ENCODE measurements around the gene SH2D3C. TPM values are rescaled to one million over a fixed set of nuclear protein-coding genes. Genes with fewer than 3 reads are reported as not detected.

The SH2D3C gene
- total RNA-seq, 1 donor, result 79.7 TPM

DNA sequence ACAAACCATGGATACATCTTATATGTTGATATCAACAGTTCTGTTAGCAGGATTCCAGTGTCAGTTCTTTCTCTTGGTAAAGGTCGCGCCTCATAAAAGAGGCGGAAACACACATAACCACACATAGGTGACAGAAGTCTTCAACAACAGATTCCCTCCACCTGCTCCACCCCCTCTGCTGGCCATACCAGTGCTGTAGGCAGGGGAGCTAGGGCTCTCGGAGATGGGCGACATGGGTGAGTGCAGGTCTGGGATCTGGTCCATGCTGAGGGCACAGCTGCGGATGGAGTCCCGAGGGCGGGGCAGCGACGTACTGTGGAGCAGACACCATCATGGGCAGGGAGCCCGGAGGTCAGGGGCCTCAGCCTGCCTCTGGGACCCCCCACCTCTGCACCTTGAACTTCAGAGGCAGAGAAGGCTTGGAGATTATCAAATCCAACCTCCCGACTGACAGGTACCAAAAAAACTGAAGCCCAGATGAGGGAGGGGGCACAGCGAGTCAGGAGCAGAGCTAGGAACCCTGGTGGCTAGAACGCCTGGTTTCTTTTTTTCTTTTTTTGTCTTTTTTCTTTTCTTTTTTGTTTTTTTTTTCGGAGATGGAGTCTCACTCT is 31.4 kb downstream of the SH2D3C start:
- DNase-seq (ENCODE audit: low read depth in 2 of 3, low spot score in 2 of 3), result no peak

DNA sequence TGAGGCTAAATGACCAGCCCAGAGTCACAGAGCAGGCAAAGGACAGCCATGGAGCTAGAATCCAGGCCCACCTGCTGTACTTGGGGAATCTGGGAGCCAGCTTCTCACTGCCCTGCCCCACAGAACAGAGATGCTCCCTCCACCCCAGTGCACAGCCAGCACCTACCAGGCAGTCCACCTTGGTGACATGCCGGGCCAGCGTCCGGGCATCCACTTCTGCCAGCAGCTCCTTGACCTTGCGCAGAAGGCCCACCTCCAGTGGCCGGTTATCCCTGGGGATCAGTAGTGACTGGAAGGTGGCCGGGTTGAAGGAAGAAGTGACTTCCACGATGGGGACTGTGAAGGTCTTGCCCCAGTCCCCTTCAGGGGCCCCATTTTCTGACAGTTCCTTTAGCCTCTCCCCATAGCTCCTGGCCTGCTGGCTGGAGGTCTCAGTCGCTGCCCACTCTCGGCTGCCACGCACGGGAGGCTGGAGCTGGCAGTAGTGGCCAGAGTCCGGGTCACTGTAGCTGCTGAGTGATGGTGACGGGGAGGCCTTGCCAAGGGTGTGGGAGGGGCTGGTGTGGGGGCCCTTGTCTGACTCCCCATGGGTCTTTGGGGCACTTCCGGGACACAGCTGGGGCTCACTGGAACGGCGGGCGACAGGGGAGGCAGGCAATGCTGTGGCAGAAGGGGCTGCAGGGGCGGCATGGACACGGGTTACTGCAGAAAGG is 33.9 kb downstream of the SH2D3C start:
- DNase-seq (ENCODE audit: low read depth in 2 of 3, low spot score in 2 of 3), result no peak

DNA sequence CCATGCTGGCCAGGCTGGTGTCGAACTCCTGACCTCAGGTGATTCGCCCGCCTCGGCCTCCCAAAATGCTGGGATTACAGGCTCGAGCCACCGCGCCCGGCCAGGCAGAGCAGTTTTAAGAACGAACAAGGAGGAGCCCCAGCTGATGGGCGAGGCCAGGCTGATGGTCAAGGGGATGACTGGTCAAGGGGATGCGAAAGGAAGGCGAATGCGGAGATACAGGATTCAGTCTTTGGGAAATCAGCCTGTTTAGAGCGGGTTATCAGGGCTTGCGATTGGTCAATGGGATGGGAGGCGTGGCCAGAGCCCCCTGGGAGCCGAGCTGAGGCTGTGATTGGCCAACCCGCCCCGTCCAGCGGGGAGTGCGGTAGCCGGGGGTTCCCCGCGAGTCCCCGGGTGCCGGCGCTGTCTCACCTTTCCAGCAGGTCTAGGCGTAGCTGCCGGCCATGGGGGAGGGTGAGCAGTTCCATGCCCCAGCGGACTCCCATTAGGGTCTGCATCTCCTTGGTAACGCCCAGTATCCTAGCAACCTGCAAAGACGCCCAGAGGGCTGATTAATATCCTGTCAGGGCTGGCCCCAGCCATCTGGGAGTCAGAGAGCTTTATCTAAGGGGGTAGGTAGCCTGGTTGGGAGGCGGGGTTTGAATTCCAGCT is 35.9 kb downstream of the SH2D3C start:
- no peak for DNase-seq (ENCODE audit: low read depth in 2 of 3, low spot score in 2 of 3)

DNA sequence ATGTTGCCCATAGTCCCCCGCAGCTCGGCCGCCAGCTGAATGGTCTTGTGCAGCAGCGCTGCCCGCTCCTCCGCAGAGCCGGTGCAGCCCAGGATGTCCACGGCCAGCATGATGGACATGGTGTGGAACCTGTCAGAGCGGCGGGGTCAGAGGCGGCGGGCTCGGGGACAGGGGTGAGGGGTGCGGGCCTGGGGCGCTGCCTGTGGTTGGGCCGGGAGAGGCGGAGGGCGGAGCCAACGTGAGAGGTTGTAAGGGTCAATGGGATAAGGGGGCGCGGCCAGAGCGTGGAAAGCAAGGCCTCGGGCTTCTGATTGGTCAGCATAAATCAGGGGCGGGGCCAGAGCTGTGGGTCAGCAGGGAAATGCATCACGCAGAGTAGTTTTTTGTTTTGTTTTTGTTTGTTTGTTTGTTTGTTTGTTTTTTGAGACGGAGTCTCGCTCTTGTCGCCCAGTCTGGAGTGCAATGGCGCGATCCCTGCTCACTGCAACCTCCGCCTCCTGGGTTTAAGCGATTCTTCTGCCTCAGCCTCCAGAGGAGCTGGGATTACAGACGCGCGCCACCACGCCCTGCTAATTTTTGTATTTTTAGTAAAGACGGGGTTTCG is 36.5 kb downstream of the SH2D3C start:
- DNase-seq (ENCODE audit: low read depth in 2 of 3, low spot score in 2 of 3), result no peak

DNA sequence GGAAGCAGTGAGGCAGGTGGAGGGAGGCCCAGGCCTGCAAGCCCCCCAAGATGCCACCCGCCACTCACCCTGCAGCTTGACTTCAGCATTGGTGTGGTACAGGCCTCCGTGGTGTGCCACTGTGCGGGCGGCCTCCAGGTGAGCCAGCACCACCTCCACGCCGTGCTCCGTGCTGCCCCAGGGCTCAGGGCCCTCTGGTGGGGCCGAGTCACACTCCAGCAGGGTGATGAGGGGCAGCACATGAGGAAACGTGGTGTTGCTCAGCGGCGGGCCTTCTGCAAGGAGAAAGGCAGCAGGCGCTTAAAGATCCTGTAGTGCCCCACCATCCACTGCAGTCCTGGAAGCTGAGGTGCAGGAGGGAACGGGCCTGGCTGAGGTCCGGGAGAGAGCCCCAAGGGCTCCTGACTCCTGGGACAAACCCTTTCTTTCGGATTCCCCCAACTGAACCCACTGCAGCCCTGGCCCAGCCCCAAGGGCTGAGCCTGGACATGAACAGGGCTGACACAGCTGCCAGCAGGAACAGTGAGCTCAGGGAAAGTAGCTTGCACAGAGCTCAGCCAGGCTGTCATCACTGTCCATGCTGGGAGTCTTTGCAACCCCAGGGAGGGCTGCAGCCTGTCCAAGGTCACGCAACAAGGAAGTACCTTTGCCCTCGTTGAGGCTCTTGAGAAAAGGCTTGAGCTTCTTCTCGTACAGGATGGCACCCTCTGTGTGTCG is 38.7 kb downstream of the SH2D3C start:
- DNase-seq (ENCODE audit: low read depth in 2 of 3, low spot score in 2 of 3), result no peak

DNA sequence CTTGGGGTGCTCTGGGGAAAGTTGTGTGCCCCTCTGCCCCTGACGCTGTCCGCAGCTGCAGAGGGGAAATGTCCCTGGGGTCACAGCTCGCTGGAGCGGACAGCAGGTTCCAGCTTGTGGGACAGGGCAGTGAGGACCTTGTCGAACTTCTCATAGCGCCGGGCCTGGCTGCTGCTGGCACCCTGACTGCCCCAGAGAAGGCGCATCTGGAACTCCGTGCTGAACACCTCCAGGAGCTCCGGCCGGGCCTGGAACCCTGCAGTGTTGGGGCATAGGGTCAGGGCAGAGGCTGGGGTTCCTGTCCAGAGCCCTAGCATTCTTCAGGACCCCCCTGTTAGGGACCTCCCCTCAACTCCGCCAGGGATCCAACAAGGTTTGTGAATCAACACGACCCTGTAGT is 39.8 kb downstream of the SH2D3C start:
- DNase-seq (ENCODE audit: low read depth in 2 of 3, low spot score in 2 of 3), result no peak

DNA sequence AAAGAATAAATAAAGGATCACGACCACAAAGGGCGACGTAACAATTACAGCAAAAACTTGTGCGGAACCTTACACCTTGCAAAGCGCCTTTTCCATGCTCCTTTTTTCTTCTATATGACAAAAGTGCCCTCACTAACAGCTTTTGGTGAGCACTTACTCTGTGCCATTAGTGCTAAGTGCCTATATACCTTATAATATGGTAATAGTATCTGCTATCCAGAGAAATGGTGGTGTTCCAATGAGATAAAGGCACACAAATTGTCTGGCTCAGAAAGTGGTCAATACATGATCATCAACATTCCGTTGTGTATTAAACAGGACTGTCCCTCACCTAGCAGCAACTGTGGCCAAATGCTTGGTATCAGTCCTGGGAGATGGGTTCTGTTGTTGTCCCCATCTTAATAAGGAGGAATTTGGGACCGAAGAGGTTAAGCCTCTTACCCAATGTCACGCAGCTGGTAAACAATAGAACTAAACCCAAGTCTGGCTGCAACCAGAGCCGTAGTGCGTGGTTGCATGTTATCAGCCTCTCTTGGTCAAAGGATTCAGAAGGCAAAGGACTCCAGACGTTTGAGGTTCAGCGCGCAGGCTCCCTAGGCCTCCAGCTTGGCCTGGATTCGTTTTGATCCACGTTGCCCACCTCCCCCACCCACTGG is 42.8 kb downstream of the SH2D3C start:
- DNase-seq (ENCODE audit: low read depth in 2 of 3, low spot score in 2 of 3), result no peak

DNA sequence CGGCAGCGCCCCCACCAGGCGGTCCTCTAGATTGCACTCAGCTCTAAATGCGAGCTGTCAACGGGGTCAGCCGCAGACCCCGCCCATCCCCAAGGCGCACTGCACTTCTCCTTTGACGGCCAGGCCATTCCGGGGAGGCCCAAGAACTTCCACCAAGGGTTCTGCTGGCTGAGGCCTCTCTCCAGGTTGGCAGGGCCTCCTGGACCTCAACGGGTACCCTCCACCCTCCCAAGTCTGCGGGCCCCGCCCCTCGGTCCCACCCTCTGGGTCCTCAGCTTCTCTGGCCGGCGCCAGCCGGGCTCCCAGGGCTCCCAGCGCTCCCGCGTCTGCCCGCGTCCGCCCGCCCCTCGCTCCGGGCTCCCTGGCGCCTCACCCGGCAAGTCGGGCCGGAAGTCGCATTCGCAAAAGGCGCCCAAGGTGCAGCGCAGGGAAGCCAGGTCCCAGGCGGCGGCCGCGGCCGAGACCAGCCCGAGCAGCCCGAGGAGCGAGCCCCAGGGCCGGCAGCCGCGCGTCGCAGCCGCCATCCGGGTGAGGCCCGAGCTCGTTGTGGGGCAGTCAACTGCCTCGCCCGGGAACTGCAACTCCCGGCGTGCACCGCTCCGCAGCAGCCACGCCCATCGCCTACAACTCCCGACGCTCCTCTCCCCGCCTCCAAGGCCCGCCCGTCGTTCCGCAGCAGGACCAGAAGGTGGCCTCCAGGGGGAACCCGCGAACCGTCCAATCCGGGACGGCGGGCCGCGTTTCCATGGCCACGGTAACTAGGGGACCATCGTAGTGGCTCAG is 43.5 kb downstream of the SH2D3C start, which contains the start of gene TOR2A:
Gene TOR2A, minus strand, starts transcription at position 548 of the 783 bp plus-strand sequence. Its CDS starts 24 bp downstream, at position 524.
- peak; percentile 97 to 99 (median 98) for DNase-seq (ENCODE audit: low read depth in 2 of 3, low spot score in 2 of 3)

DNA sequence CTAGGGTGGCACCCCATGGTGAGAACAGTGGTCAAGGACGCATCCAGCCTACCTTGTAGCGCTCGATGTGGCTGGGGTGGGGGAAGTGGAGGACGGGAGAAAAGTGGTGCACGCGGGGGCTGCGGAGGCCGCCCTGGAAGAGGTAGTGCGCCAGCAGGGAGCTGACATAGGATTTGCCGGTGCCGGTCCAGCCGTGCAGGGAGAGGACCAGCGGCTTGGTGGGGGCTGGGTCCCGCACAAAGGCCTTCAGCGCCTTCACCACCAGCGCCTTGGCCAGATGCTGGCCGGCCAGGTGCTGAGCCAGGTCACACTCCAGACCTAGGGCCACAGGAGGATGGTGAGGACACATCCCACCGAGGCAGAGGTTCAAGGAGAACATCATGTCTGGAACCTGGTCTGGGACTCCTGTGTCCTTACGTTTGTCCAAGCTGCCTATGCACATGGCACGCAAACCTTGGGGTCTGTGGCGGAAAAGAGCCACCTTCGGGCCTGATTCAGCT is 44.2 kb downstream of the SH2D3C start:
- DNase-seq (ENCODE audit: low read depth in 2 of 3, low spot score in 2 of 3), result no peak

DNA sequence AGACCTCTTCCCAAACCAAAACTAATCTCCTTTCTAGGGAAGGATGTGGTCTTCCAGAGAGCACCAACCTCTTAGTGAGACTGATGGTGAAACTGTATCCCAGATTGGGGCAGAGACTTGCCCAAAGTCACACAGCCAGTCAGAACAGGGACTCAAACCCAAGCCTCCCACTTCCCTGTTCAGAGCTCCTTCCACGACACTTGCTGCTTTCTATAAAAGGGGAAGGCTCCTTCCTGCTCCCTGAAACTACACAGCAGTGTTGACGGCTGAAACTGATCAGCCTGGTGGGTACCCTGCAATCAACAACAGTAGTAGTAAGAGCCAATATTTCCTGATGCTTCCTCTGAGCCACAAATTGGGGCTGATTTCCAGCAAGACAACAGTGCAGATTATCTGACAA is 44.9 kb downstream of the SH2D3C start:
- DNase-seq (ENCODE audit: low read depth in 2 of 3, low spot score in 2 of 3), result no peak

DNA sequence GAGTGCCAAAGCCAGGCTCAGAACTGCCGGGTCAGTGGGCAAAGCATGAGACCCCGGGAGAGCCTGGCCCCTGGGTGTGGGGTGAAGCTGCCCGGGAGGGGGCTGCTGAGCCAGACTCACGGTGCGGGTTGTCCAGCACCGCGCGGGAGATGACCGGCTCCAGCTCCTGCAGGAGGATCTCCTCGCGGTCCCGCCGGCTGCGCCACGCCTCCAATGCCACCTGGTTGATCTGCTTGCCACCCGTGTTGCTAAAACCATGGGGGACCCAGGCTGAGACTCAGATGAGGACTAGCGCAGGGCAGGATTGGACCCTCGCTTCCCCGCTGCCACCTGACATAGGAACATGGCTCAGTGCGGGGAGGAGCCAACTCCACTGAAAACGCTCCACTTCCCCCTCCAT is 46.0 kb downstream of the SH2D3C start:
- no peak for DNase-seq (ENCODE audit: low read depth in 2 of 3, low spot score in 2 of 3)

DNA sequence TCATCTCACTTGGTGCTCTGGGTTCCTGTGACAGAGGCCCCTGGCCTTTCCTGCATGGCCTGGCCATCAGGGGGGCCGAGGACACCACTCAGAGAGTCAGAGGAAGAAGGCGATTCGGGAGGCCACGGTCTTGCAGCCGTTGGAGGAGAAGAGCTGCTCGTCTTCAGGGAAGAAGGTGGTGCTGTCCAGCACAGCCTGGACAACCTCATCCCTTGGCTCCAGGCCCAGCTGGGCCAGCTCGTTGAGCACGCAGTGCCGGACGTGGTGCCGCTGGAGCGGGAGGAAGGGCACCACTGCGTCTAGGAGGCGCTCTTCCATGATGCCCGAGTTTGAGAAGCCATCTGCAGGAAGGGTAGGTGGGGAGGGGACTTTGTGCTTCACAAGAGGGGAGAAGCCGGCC is 46.5 kb downstream of the SH2D3C start:
- DNase-seq (ENCODE audit: low read depth in 2 of 3, low spot score in 2 of 3), result no peak

DNA sequence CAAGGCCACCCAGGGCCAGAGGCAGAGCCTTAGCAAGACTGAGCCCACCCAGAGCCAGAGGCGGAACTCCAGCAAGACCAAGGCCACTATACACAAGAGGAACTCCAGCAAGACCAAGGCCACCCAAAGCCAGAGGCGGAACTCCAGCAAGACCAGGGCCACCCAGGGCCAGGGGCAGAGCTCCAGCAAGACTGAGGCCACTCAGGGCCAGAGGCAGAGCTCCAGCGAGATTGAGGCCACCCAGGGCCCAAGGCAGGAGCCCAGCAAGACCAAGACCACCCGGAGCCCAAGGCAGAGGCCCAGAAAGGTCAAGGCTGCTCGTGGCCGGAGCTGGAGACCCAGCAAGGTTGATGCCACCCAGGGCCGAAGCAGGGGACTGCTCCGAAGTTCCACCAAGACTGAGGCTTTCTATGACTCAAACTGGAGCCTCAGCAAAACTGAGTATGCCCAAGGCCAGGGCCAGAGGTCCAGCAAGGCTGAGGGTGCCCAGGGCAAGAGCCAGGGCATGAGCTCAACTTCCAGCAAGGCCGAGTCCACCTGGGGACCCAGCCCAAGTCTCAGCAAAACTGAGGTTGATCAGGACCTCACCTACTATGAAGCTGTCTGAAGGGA is 47.6 kb downstream of the SH2D3C start:
- DNase-seq (ENCODE audit: low read depth in 2 of 3, low spot score in 2 of 3), result no peak

DNA sequence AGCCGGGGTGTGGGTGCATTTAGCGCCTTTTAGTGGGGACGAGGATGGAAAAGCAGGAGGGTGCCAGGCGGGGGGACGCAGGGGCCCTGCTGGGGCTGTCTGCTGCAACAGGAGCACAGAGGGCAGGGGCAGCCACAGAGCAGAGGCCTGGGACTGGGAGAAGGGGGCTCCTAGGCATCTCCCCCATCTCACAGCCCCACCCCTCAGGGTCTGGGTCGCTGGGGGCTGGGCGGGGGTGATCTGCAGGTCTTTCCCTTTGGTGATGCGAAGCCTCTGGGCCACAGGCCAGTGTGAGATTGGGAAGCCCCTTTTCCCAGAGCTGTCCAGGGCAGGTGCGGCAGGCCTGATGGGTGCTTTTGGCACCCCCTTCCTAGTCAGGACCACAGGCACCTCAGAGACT is 48.2 kb downstream of the SH2D3C start:
- DNase-seq (ENCODE audit: low read depth in 2 of 3, low spot score in 2 of 3), result no peak

DNA sequence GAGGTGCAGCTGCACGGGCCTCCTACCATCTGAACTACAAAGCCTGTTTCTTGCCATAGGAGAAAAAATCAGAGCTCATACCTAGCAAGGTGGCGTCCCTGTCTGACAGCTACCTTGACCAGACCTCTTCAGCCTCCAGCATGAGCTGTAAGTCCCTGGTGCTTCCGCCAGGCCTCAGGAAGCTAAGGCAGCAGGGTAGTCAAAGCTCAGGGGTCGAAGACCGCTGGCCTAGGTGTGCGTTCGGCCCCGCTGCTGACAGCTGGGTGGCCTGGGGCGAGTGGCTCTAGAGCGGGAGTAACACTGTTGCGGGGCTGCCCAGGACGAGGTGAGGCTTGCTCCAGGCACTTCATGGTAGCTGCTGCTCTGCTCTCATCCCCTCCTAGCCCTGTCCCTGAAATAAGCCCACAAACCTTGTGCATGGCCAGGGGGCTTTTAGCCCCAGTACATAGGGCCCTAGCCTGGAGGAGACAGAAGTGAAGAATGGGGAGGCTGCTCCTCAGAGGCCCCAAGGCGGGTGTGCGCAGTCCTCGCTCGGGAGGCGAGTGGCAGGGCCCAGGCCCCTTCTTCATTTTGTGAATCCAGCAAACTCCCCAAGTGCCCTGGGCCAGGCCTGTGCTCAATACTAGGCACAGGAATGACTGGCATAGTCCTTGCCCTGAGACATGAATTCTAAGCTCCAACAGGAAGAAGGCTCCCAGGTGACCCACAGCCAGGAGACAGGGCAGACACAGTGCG is 48.8 kb downstream of the SH2D3C start:
- no peak for DNase-seq (ENCODE audit: low read depth in 2 of 3, low spot score in 2 of 3)

DNA sequence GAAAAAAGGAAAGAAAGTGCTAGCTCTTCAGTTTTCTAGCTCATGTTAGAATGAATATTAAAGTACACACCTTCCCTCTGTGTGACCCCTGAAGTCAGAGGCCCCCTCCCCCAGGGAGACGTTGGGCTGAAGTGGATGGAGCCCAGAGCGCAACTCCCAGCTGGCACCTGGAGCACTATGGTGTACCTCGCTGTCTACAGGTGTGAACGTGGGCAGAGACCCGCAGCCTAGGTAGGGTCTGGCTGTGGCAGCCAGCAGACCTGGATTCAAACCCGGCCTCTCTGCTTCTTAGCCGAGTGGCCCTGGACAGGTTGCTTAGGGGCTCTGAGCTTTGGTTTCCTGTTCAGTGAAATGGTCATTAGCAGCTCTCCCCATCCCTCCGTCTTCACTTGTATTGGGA is 49.7 kb downstream of the SH2D3C start:
- DNase-seq (ENCODE audit: low read depth in 2 of 3, low spot score in 2 of 3), result no peak

DNA sequence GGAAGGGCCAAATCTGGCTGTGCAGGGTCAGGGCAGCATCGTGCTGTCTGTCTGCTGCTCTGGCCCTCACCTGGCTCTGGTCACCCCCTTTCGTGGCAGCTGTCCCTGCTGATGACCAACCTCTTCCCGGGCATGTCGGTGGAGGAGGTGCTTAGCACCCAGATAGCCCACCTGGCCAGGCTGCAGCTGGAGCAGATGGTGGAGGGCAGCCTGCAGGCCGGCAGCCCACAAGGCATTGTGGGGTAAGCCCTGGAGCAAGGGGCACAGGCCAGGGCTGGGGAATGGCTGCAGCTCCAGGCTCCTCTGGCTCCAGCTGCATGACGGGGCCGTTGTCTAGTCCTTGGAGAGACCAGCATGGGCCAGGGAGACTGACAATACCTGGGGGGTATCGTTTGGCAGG is 51.6 kb downstream of the SH2D3C start:
- no peak for DNase-seq (ENCODE audit: low read depth in 2 of 3, low spot score in 2 of 3)

DNA sequence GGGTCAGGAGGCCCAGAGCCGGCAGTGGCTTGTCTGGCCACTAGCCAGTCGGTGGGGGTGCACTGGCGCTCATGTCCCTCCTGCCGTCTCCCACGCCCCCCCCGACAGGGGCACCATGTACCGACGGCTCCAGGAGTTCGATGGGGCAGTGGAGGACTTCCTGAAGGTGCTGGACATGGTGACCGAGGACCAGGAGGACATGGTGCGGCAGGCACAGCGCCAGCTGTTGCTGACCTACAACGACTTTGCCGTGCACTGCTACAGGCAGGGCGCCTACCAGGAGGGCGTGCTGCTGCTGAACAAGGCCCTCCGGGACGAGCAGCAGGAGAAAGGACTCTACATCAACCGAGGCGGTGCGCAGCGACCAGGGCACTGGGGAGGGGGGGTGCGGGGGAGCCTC is 54.5 kb downstream of the SH2D3C start:
- DNase-seq (ENCODE audit: low read depth in 2 of 3, low spot score in 2 of 3), result no peak

Data from hematopoietic multipotent progenitor cell (in vitro differentiated cells).